Progenitor cell of endocrine pancreas (in vitro differentiated cells): ENCODE data around the gene HSPA9. TPM values are rescaled to one million over a fixed set of nuclear protein-coding genes. Genes with fewer than 3 reads are reported as not detected.

Experiments
- DNase-seq: peaks from one replicate; pipeline ENCODE4 v3.0.0; 2021; ENCODE audit warnings: low spot score; ENCODE audit not compliant: unreplicated experiment
- H3K27ac Mint-ChIP-seq: 2 replicates; pipeline ENCODE4 v1.8.0; 2021; ENCODE audit warnings: mild to moderate bottlenecking, moderate library complexity, mixed read lengths
- H3K27me3 Mint-ChIP-seq: 2 replicates; pipeline ENCODE4 v1.8.0; 2021; ENCODE audit warnings: mixed read lengths
- H3K36me3 Mint-ChIP-seq: 2 replicates; pipeline ENCODE4 v1.8.0; 2022; ENCODE audit warnings: mixed read lengths; ENCODE audit not compliant: insufficient read depth
- H3K4me1 Mint-ChIP-seq: 2 replicates; pipeline ENCODE4 v1.8.0; 2021; ENCODE audit warnings: low read depth, mixed read lengths
- H3K4me3 Mint-ChIP-seq: 2 replicates; pipeline ENCODE4 v1.8.0; 2021; ENCODE audit warnings: low read depth, mild to moderate bottlenecking, moderate library complexity, mixed read lengths
- H3K9me3 Mint-ChIP-seq: 2 replicates; pipeline ENCODE4 v1.8.0; 2021; ENCODE audit warnings: low read depth, mixed read lengths
- CTCF ChIP-seq: fragments of 200-600 bp; sonication (generic); IDR thresholded peaks from one replicate; pipeline ENCODE4 v1.5.0; 2021; ENCODE audit warnings: antibody characterized with exemption, mild to moderate bottlenecking; ENCODE audit not compliant: unreplicated experiment
- total RNA-seq: library from RNA; stranded (reverse); gene quantifications from 2 replicates; pipeline ENCODE4 v1.2.1, GENCODE V29; 2021

Gene HSPA9
- total RNA-seq, 1 donor from 2014 or later = 174 TPM

DNA sequence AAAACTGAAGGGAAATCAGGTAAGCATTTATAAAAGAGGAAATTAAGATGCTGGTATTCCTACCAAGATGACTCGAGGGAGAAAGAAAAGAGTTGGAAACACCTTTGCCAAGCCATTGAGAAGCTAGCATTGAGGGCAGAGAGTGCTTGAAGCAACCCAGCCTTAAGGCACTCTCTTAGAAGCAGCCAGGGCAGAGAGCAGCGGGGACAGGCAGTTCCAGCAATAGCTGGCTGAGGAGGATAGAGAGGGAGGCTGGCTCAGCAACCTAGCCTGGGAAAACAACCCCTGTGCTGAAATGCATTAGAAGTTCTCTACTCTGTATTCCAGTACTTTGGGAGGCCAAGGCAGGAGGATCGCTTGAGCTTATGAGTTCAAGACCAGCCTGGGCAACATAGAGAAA is 40.3 kb upstream of the HSPA9 start:
- no peak for TF ChIP-seq CTCF
- H3K4me1 Mint-ChIP-seq = peaks cover 12% of the 10 kb centered on the region
- H3K27me3 Mint-ChIP-seq = no peaks in the 10 kb centered on the region
- H3K36me3 Mint-ChIP-seq = no peaks in the 10 kb centered on the region
- no peaks in the 10 kb centered on the region for H3K9me3 Mint-ChIP-seq
- H3K27ac Mint-ChIP-seq = no peak overlapping the region
- no peak for DNase-seq
- H3K4me3 Mint-ChIP-seq = no peak overlapping the region

DNA sequence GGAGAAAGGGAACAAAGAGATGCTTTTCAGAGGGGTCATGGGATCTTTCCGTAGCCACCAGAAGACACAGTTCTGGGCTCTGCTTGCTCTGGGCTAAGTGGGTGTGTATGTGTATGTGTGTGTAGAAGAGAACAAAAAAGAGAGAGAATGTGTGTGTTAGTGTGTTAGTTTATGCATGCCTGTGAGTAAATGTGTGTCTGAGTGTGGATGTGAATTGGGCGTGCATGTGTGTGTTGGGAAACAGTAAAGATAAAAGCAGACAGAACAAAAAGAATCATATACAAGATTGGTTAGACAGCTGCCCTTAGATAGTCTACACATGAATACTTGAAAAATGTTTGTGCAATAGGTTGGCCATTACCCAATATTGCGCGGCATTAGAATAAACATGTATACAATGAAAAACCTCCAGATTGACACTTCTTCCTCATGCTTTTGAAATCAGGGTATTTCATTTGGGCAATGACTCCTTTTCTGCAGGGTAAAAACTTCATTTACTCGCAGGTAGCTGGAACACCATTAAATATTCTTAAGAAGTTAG is 36.5 kb upstream of the HSPA9 start:
- DNase-seq = no peak
- Mint-ChIP-seq H3K4me3 (peak overlapping the region; percentile 75), H3K27ac (peak overlapping the region; percentile 78), H3K36me3 (no peaks in the 10 kb centered on the region), H3K27me3 (peaks cover 4% of the 10 kb centered on the region), H3K4me1 (peaks cover 13% of the 10 kb centered on the region), H3K9me3 (no peaks in the 10 kb centered on the region)
- TF ChIP-seq CTCF = no peak

DNA sequence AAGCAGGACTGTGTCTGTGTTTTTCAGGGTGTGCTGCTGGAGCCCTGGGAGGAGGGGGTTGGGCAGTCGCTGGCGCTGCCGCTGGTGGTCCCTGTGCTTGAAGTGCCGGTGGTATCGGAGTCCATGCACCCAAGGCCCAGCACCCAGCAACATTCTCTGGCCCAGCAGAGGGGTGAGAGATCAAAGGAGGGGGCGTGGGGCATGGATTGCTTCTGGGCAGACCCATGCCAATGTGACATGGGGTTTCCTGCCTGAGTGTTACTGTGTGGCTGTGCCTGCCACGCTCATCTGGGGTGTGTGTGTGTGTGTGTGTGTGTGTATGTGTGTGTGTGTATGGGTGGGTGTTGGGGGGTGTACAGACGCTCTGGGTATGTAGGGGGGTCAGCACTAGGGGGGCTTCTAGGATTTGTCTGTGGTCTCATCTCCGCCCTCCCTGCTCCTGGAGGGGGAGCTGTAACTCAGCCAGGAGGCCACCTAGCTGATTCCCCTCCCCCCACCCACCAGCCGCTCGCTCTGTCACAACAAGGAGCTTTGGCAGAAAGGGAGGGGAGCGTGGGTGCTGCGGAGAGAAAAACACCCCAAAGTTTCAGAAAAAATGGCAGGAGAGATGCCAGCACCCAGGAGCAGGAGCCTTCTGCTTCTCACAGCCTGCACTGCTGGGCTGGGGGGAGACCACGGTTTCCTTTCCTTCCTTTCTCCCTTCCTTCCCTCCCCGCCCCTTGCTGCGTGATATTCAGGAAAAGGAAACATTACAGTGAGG is 35.9 kb upstream of the HSPA9 start:
- Mint-ChIP-seq H3K36me3 (no peaks in the 10 kb centered on the region), H3K4me3 (peak overlapping the region; percentile 75), H3K4me1 (peaks cover 13% of the 10 kb centered on the region), H3K27me3 (peaks cover 4% of the 10 kb centered on the region), H3K27ac (peak overlapping the region; percentile 78), H3K9me3 (no peaks in the 10 kb centered on the region)
- TF ChIP-seq CTCF = peak; percentile 34
- peak; percentile 32 for DNase-seq

GRCh38 chr5:138610415-138610917 is 35.3 kb upstream of the HSPA9 start:
- TF ChIP-seq CTCF = peak; percentile 44
- Mint-ChIP-seq H3K9me3 (no peaks in the 10 kb centered on the region), H3K36me3 (no peaks in the 10 kb centered on the region), H3K27ac (peak overlapping the region; percentile 78), H3K4me3 (peak overlapping the region; percentile 75), H3K4me1 (peaks cover 13% of the 10 kb centered on the region), H3K27me3 (peaks cover 4% of the 10 kb centered on the region)
- no peak for DNase-seq

DNA sequence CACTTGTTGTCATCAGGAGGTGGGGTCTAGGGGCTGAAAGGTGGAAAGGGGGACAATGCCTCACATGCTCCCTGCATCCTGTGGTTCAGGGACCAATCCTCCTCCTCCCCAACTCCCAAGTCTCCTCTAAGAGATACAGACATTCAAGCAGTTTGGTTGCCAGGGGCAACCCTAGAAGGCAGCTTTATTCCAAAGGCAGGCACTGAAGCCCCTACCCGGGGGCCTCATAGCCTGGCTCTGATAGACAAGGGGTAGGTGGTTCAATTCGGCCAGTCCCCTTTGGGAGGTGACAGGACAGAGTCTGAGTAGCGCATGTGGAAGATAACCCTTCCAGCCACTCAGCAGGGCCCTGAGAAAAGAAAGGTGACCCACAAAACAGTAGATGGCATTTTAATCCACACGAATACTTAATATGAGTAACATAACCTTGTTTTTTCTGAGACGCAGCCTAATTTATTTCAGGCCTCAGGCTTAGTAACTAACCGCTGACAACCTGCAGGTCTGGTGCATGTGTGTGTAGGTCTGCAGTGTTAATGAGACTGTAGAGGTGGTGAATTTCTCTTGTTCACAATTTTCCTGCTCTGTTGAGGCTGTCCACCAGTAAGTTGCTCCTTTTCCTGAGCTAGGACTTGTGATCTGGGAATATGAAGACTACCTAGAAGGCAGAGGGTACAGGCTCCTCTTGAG is 31.3 kb upstream of the HSPA9 start:
- peaks cover 9% of the 10 kb centered on the region for H3K27me3 Mint-ChIP-seq
- no peak overlapping the region for H3K27ac Mint-ChIP-seq
- peaks cover 10% of the 10 kb centered on the region for H3K4me1 Mint-ChIP-seq
- no peak for TF ChIP-seq CTCF
- H3K36me3 Mint-ChIP-seq = no peaks in the 10 kb centered on the region
- H3K9me3 Mint-ChIP-seq = no peaks in the 10 kb centered on the region
- no peak overlapping the region for H3K4me3 Mint-ChIP-seq
- no peak for DNase-seq
